Ascending aorta (tissue), 2 donors: ENCODE results near the gene C16orf90. TPM values are rescaled to one million over a fixed set of nuclear protein-coding genes. Genes with fewer than 3 reads are reported as not detected.
A peak's percentile ranks its signal among the peaks of the same experiment; 100 is the strongest.

ENCODE experiments used
- DNase-seq, 2 donors: peaks; one replicate each; pipeline ENCODE4 v3.0.0-alpha.2; 2019; ENCODE audit warnings: low spot score in 2 of 2
- H3K27ac ChIP-seq, 2 donors: fragments of 200-600 bp; sonication (generic); one replicate each; pipeline ENCODE4 v1.5.1; 2016 to 2017; ENCODE audit warnings: mild to moderate bottlenecking in 1 of 2
- H3K27me3 ChIP-seq: fragments of 200-600 bp; sonication (generic); one replicate; pipeline ENCODE4 v1.5.1; 2017
- H3K36me3 ChIP-seq, 2 donors: fragments of 200-600 bp; sonication (generic); one replicate each; pipeline ENCODE4 v1.5.1; 2016
- H3K4me1 ChIP-seq, 2 donors: fragments of 200-600 bp; sonication (generic); one replicate each; pipeline ENCODE4 v1.5.1; 2016 to 2017; ENCODE audit warnings: mild to moderate bottlenecking in 1 of 2
- H3K4me3 ChIP-seq, 2 donors: fragments of 200-600 bp; sonication (generic); one replicate each; pipeline ENCODE4 v1.5.1; 2016 to 2017; ENCODE audit warnings: mild to moderate bottlenecking in 1 of 2
- H3K9me3 ChIP-seq, 2 donors: fragments of 200-600 bp; sonication (generic); one replicate each; pipeline ENCODE4 v1.5.1; 2016
- intact Hi-C: fragments of 100-400 bp; cut with DNase I; formaldehyde crosslinking; loops from one replicate; pipeline ENCODE4 v1.15.1; 2023
- total RNA-seq: library from RNA; depleted of rRNA; stranded (reverse); fragments of >200 nt; gene quantifications from one replicate; pipeline ENCODE4 v1.1.0, GENCODE V29; 2016
- TF ChIP-seq, protein P1 (sequence below), 3 experiments: fragments of 200-600 bp in 2 of 3; fragments of 450-650 bp in 1 of 3; sonication (generic) in 2 of 3; IDR thresholded peaks; one replicate each; pipeline ENCODE4 v1.5.1; 2016 to 2019; ENCODE audit warnings: antibody characterized with exemption in 3 of 3, mild to moderate bottlenecking in 1 of 3, moderate library complexity in 1 of 3

C16orf90 gene
- total RNA-seq, 1 donor from 2014 or later: not detected

DNA sequence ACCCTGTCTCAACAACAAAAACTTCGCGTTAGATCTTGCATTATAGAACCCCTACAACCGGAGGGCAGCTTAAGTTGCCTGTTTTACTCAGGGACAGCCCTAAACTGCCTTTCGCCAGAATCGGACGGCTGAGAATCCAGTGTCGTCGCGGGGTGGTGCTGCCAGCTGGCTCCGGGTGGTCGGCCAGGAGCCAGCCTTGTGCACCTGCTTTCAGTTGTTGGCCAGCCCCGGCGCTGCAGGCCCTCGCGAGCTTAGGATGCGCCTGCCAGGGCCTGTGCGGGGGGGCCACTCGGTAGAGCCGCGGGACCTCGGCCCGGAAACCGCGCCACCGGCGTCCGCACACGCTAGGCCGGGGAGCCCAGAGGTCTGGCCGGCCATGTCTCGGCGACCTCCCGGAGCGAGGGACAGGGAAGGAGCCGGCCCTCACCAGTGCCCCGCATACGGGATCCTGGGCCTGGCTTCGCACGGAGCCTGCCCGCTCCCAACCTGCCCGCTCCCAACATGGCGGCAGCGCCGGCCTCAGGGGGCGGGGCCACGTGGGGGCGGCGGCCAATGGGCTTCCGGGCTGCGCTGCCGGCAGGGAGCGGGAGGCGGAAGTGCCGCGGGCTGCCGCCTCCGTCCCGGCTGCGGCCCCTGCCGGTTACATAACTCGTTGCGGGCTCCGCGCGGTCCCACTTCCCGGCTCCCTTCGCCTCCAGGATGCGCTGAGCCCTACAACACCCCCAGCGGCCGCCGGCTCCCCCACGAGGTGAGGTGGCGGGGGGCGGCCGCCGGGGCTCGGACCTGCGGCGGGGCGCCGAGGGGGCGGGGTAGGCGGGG is 37.6 kb downstream of the C16orf90 start:
- Histone ChIP-seq H3K9me3 (no peaks in the 10 kb centered on the region), H3K4me1 (peaks cover 8 to 17% of the 10 kb centered on the region in 2 donors), H3K27ac (peak overlapping the region; percentile 92), H3K4me3 (peak overlapping the region; percentile 72 to 73), H3K36me3 (no peaks in the 10 kb centered on the region), H3K27me3 (no peaks in the 10 kb centered on the region)
- TF ChIP-seq, protein P1, sequence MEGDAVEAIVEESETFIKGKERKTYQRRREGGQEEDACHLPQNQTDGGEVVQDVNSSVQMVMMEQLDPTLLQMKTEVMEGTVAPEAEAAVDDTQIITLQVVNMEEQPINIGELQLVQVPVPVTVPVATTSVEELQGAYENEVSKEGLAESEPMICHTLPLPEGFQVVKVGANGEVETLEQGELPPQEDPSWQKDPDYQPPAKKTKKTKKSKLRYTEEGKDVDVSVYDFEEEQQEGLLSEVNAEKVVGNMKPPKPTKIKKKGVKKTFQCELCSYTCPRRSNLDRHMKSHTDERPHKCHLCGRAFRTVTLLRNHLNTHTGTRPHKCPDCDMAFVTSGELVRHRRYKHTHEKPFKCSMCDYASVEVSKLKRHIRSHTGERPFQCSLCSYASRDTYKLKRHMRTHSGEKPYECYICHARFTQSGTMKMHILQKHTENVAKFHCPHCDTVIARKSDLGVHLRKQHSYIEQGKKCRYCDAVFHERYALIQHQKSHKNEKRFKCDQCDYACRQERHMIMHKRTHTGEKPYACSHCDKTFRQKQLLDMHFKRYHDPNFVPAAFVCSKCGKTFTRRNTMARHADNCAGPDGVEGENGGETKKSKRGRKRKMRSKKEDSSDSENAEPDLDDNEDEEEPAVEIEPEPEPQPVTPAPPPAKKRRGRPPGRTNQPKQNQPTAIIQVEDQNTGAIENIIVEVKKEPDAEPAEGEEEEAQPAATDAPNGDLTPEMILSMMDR (IDR thresholded peaks at IDR 0.05): peak; percentile 38 to 48 (median 44)
- intact Hi-C loops: loop anchor here (1.0 to 5.0 kb wide), 7 partner anchors 14 to 305 kb away; partner anchors contain the start of genes CLUAP1, NAA60, TIGD7 and ZNF174
- peak; percentile 33 to 90 for DNase-seq

DNA sequence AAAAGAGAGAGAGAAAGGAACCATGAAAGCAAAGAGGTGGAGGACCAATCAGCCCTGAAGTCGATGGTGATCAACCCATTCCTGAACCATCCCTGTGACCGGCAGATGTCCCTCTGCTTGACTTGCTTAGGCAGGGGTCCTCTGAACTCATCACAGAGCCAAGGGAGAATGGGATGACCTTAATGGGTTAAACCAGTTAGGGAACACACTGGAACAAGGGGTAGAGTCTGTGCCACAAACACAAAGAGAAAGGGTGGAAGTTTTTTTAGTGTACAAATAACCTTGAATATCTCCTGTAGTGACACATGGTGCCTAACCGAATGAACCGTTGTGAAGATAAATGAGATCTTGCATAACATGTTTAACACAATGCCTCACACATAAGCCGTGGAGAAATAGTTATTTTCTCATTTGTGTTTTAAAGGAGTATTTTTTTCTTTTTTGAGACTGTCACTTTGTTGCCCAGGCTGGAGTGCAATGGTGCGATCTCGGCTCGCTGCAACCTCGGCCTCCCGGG is 40.6 kb downstream of the C16orf90 start:
- Histone ChIP-seq H3K27me3 (no peaks in the 10 kb centered on the region), H3K4me1 (peaks cover 8% of the 10 kb centered on the region in 2 donors), H3K27ac (no peak overlapping the region), H3K9me3 (no peaks in the 10 kb centered on the region), H3K36me3 (no peaks in the 10 kb centered on the region), H3K4me3 (no peak overlapping the region)
- intact Hi-C loops: loop anchor here (5.0 kb wide), 2 partner anchors 147 to 302 kb away; partner anchors contain the start of genes TIGD7 and ZNF75A
- DNase-seq: no peak
- TF ChIP-seq, protein P1 (IDR thresholded peaks at IDR 0.05): no peak

DNA sequence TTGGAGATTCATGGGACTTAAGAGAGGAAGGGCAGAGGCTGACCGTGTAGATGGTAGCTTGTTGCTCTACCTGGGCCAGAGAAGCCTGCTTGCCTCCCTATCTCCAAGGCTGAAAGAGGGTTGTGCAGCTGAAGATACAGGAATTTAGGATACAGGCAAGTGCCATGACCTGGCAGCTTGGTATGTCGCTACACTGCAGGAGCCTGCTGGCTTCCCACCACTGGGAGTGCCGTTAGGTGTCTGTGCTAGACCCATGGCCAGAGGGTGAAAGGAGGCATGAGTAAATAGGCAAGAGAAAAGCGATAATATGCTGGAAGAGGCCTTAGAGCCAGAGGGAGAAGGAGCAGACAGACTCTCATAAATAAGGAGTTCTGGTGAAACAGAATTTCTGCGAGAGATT is 41.2 kb downstream of the C16orf90 start:
- Histone ChIP-seq H3K4me1 (peaks cover 3 to 4% of the 10 kb centered on the region in 2 donors), H3K36me3 (no peaks in the 10 kb centered on the region), H3K4me3 (no peak overlapping the region), H3K27me3 (no peaks in the 10 kb centered on the region), H3K9me3 (no peaks in the 10 kb centered on the region), H3K27ac (no peak overlapping the region)
- TF ChIP-seq, protein P1 (IDR thresholded peaks at IDR 0.05): no peak
- DNase-seq: no peak
- intact Hi-C loops: no loop called here

DNA sequence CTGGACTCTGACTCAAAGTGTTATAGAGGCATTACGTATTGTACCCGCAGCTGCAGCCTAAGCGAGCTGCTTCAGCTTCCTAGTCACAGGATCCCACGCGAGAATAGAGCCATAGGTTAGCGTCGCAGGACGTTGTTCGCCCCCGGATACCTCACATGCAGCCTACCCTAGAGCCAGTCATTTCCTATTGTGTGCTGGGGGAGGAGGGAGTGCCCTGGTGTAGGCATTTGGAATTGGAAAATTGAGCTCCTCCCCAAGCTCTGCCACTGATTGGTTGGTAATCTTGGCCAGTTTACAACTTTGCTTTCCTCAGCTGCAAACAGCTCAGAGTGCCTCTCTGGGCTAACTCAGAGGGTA is 51.3 kb downstream of the C16orf90 start:
- TF ChIP-seq, protein P1 (IDR thresholded peaks at IDR 0.05): no peak
- peak overlapping the region; percentile 53 to 83 for H3K4me3 ChIP-seq
- intact Hi-C loops: loop anchor here (5.0 kb wide), 1 partner anchor 162 kb away; the partner anchor contains the start of gene ZNF263
- H3K36me3 ChIP-seq: peaks cover 5 to 14% of the 10 kb centered on the region in 2 donors
- peak overlapping the region; percentile 73 to 79 for H3K27ac ChIP-seq
- DNase-seq: no peak
- H3K9me3 ChIP-seq: peaks cover 0 to 5% of the 10 kb centered on the region in 2 donors
- no peaks in the 10 kb centered on the region for H3K27me3 ChIP-seq
- H3K4me1 ChIP-seq: no peaks in the 10 kb centered on the region

Other genes with a start within 250 kb of the C16orf90 start
- 1.1 TPM for gene MEFV, start 238.9 kb downstream of the C16orf90 start, total RNA-seq
- gene ZNF263, start 212.0 kb downstream of the C16orf90 start, total RNA-seq: 61.8 TPM
- 1.6 TPM for gene TIGD7, start 190.1 kb downstream of the C16orf90 start, total RNA-seq
- 8.3 TPM for gene ZNF75A, start 190.0 kb downstream of the C16orf90 start, total RNA-seq
- gene OR2C1, start 139.6 kb downstream of the C16orf90 start, total RNA-seq: not detected
- 4.2 TPM for gene ZSCAN32, start 94.5 kb downstream of the C16orf90 start, total RNA-seq
- gene ZNF174, start 94.3 kb downstream of the C16orf90 start, total RNA-seq: 16.0 TPM
- 0.21 TPM for gene ZNF597, start 52.0 kb downstream of the C16orf90 start, total RNA-seq
- gene NAA60, start 51.8 kb downstream of the C16orf90 start, total RNA-seq: 74.6 TPM
- 72.4 TPM for gene CLUAP1, start 5.5 kb upstream of the C16orf90 start, total RNA-seq
- 2.1 TPM for gene NLRC3, start 81.9 kb upstream of the C16orf90 start, total RNA-seq
- 3.4 TPM for gene SLX4, start 116.1 kb upstream of the C16orf90 start, total RNA-seq
- gene DNASE1, start 159.2 kb upstream of the C16orf90 start, total RNA-seq: 51.2 TPM
- gene TRAP1, start 222.0 kb upstream of the C16orf90 start, total RNA-seq: 169 TPM